IPS-18c (cell line): ENCODE measurements around the gene CCNA1.

Experiments
- H3K4me3 ChIP-seq: 2 replicates; pipeline ENCODE4 v1.7.0; 2013; ENCODE audit warnings: low read depth, mild to moderate bottlenecking, low read length, moderate library complexity; ENCODE audit not compliant: insufficient read depth
- H3K9me3 ChIP-seq: one replicate; pipeline ENCODE4 v1.6.1; 2013; ENCODE audit warnings: mild to moderate bottlenecking, low read length, moderate library complexity; ENCODE audit not compliant: control insufficient read depth, insufficient read depth

CCNA1 gene

GRCh38 chr13:36445278-36445677, 13.0 kb downstream of the CCNA1 start:
- no peaks in the 10 kb centered on the region for H3K9me3 ChIP-seq
- no peak overlapping the region for H3K4me3 ChIP-seq

GRCh38 chr13:36445891-36446351, 13.6 kb downstream of the CCNA1 start:
- Histone ChIP-seq H3K4me3 (no peak overlapping the region), H3K9me3 (no peaks in the 10 kb centered on the region)

GRCh38 chr13:36447501-36447900, 15.2 kb downstream of the CCNA1 start:
- Histone ChIP-seq H3K9me3 (no peaks in the 10 kb centered on the region), H3K4me3 (no peak overlapping the region)

- Histone ChIP-seq H3K9me3 (no peaks in the 10 kb centered on the region), H3K4me3 (no peak overlapping the region)
These were observed 18.2 kb downstream of the CCNA1 start for GRCh38 chr13:36450534-36450933.

- Histone ChIP-seq H3K9me3 (no peaks in the 10 kb centered on the region), H3K4me3 (no peak overlapping the region)
These were observed 21.2 kb downstream of the CCNA1 start for GRCh38 chr13:36453516-36453915.

- Histone ChIP-seq H3K4me3 (no peak overlapping the region), H3K9me3 (no peaks in the 10 kb centered on the region)
These were observed 21.8 kb downstream of the CCNA1 start for GRCh38 chr13:36454121-36454520.

- H3K9me3 ChIP-seq, result no peaks in the 10 kb centered on the region
- H3K4me3 ChIP-seq, result no peak overlapping the region
These were observed 22.7 kb downstream of the CCNA1 start for GRCh38 chr13:36454987-36455386.

- Histone ChIP-seq H3K9me3 (no peaks in the 10 kb centered on the region), H3K4me3 (no peak overlapping the region)
These were observed 24.3 kb downstream of the CCNA1 start for GRCh38 chr13:36456577-36456976.

GRCh38 chr13:36461506-36461905, 29.2 kb downstream of the CCNA1 start:
- Histone ChIP-seq H3K4me3 (no peak overlapping the region), H3K9me3 (no peaks in the 10 kb centered on the region)

- no peak overlapping the region for H3K4me3 ChIP-seq
- H3K9me3 ChIP-seq, result no peaks in the 10 kb centered on the region
These were observed 43.2 kb downstream of the CCNA1 start for GRCh38 chr13:36475468-36475867.

- H3K9me3 ChIP-seq, result no peaks in the 10 kb centered on the region
- H3K4me3 ChIP-seq, result no peak overlapping the region
These were observed 44.4 kb downstream of the CCNA1 start for GRCh38 chr13:36476661-36477060.

GRCh38 chr13:36480726-36481427, 48.6 kb downstream of the CCNA1 start:
- Histone ChIP-seq H3K4me3 (no peak overlapping the region), H3K9me3 (no peaks in the 10 kb centered on the region)

- Histone ChIP-seq H3K9me3 (no peaks in the 10 kb centered on the region), H3K4me3 (no peak overlapping the region)
These were observed 57.8 kb downstream of the CCNA1 start for GRCh38 chr13:36490055-36490454.
